Omental fat pad (tissue), 4 donors: ENCODE results near the gene USP2. TPM values are rescaled to one million over a fixed set of nuclear protein-coding genes. Genes with fewer than 3 reads are reported as not detected.

Source experiments
- ATAC-seq: fragments of 150-250 bp; one replicate; pipeline ENCODE4 v1.9.1; 2016; ENCODE audit warnings: mild to moderate bottlenecking, moderate library complexity; ENCODE audit not compliant: low FRiP score
- DNase-seq: peaks from one replicate; pipeline ENCODE4 v3.0.0-alpha.2; 2019; ENCODE audit warnings: low spot score
- total RNA-seq, 4 donors: library from RNA; depleted of rRNA; stranded (reverse); fragments of >200 nt; gene quantifications; one replicate each; pipeline ENCODE4 v1.1.0, GENCODE V29; 2016
- TF ChIP-seq, protein P1 (sequence below), 3 donors: fragments of 450-650 bp; IDR thresholded peaks; one replicate each; pipeline ENCODE4 v1.5.1; 2016 to 2017; ENCODE audit warnings: antibody characterized with exemption in 3 of 3, mild to moderate bottlenecking in 3 of 3, moderate library complexity in 2 of 3

The USP2 gene
- total RNA-seq, 4 donors from 2014 or later: 0.63 to 18.7 (median 9.2) TPM

DNA sequence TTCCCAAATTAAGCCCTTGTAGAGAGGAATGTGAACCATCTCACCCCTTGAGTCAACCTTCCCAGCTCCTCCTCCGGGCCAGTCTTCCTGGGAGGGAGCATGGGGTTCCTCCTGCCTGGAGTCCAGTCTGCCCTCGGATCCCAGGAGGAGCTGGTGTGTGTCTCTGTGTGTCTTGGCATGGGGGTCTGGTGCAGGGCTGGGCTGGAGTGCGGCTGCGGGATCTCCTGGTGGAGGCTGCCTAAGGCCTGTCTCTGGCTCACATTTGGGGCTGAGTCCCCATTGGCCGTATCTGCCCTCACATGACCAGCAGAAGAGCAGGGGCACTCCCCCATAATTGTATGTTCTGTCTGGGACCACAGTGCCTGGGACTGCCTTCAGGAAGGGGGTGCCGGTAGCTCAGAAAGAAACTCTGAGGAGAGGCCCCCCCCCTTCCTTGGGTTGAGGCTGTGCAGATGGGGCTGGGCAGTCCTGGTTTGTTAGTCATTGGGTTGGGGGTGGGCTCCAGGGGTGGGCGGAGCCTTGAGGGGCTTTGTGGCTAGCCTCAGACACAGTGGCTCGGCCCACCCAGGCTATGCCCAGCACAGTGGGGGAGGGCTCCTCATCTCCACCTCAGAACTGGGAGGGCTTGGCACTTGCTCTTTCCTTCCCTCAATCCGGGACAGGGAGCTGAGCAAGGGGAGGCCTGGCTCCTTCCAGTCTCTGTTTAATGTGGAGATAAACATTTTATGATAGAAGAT is 43.7 kb downstream of the USP2 start:
- no peak for ATAC-seq
- TF ChIP-seq, protein P1, sequence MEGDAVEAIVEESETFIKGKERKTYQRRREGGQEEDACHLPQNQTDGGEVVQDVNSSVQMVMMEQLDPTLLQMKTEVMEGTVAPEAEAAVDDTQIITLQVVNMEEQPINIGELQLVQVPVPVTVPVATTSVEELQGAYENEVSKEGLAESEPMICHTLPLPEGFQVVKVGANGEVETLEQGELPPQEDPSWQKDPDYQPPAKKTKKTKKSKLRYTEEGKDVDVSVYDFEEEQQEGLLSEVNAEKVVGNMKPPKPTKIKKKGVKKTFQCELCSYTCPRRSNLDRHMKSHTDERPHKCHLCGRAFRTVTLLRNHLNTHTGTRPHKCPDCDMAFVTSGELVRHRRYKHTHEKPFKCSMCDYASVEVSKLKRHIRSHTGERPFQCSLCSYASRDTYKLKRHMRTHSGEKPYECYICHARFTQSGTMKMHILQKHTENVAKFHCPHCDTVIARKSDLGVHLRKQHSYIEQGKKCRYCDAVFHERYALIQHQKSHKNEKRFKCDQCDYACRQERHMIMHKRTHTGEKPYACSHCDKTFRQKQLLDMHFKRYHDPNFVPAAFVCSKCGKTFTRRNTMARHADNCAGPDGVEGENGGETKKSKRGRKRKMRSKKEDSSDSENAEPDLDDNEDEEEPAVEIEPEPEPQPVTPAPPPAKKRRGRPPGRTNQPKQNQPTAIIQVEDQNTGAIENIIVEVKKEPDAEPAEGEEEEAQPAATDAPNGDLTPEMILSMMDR (IDR thresholded peaks at IDR 0.05): no peak
- DNase-seq: no peak

DNA sequence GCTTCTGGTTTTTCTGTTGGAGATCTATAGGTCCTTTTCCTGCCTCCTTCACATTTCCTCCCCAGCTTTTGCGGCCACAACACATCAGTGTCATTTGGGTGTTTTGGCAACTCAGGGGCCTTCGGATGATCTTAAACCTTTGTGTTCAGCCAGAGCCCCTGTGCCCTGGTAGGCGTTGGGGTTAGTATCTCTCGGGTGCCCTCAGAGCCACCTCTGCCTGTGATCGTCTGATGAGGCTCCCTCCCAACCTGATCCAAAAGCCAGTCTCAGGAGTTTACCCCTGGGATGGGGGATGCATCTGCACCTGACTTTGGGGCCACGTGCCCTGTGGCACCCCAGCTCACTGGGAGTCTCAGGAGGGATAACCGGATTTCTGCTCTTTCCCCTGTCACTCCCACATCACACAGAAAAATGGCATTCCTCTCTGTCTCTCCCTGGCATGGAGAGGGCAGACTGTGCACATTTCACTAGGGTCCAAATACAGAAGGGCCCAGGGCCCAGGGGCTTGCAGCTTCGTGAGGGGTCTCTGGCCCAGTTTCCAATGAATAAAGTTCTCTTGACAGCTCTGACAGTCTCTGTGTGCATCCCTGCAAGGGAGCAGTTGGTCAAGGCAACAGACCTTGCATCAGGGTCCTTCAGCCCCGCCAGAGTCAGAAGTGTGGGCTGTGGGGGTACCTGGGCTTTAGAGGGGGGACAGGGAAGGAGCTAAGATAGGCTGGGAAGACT is 44.6 kb downstream of the USP2 start:
- TF ChIP-seq, protein P1 (IDR thresholded peaks at IDR 0.05): no peak
- ATAC-seq (no peak), DNase-seq (no peak)

DNA sequence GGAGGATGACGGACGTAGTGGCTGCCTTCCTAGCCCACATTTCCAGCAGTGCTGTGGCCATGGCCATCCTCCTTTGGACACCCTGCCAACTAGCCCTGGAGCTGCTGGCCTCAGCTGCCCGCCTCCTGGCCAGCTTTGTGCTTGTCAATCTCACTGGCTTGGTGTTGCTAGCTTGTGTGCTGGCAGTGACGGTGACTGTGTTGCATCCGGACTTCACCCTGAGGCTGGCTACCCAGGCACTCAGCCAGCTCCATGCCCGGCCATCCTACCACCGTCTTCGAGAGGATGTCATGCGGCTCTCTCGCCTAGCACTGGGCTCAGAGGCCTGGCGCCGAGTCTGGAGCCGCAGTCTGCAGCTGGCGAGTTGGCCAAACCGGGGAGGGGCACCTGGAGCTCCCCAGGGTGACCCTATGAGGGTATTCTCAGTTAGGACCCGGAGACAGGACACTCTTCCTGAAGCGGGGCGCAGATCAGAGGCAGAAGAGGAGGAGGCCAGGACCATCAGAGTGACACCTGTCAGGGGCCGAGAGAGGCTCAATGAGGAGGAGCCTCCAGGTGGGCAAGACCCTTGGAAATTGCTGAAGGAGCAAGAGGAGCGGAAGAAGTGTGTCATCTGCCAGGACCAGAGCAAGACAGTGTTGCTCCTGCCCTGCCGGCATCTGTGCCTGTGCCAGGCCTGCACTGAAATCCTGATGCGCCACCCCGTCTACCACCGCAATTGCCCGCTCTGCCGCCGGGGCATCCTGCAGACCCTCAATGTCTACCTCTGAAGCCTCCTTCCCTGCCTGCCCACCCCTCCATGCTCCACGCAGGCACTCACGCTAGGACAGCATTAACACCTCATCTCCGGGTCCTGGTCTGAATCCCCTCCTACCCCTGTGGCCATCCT is 45.6 kb downstream of the USP2 start:
- no peak for ATAC-seq
- no peak for DNase-seq
- TF ChIP-seq, protein P1 (IDR thresholded peaks at IDR 0.05): no peak

DNA sequence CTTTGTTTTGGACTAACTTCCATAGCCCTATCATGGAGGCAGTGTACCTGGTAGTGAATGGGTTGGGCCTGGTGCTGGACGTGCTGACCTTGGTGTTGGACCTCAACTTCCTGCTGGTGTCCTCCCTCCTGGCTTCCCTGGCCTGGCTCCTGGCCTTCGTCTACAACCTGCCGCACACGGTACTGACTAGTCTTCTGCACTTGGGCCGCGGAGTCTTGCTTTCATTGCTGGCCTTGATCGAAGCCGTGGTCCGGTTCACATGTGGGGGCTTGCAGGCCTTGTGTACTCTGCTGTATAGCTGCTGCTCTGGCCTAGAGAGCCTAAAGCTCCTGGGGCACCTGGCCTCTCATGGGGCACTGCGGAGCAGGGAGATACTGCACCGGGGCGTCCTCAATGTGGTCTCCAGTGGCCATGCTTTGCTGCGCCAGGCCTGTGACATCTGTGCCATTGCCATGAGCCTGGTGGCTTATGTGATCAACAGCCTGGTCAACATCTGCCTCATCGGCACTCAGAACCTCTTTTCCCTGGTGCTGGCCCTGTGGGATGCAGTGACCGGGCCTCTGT is 46.3 kb downstream of the USP2 start:
- TF ChIP-seq, protein P1 (IDR thresholded peaks at IDR 0.05): no peak
- no peak for DNase-seq
- no peak for ATAC-seq

DNA sequence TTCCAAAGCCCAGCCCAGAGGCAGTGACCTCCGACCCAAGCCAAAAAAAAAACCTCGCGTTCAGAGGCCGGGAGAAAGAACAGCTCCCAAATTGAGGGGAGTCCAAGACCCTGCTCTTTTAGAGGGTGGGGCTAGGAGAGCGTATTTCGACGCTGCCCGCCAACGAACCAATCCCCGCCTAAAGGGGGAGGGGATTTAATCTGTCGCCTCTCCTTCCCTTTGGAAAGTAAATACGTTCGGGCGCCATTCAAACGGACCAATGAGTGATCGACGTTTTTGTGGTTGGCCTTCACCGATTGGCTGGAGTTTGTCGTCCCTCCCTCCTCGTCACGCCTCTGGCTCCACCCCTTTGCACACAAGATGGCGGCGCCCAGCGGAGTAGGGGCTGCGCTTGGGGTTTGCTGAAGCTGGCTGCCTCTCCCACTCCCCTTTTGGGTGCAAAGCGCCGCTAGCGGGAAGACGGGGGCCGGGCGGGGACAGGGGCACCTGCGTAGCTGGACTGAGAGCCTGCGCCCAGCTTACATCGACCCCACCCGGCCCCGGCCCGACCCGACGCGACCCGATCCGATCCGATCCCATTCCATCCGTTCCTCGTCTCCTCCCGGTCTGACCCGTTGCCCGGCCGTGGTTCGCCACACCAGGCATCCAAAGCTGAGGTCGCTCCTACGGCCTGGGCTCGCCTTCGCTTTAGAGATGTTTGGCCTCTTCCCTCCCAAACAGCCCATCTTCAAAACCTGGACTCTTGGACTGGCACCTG is 47.1 kb downstream of the USP2 start, which contains the start of gene RNF26:
Gene RNF26, plus strand, starts transcription at position 354 of the 757 bp plus-strand sequence. CDS start 596 bp downstream, outside the sequence.
- DNase-seq (peak; percentile 85), ATAC-seq (peak; percentile 90)
- TF ChIP-seq, protein P1 (IDR thresholded peaks at IDR 0.05): no peak
